OCI-LY1 (cell line): ENCODE results near the gene GNAQ.

Experiments used
- EZH2 ChIP-seq: fragments of 200-600 bp; sonication (generic), shearing (Covaris generic); IDR thresholded peaks from 2 replicates; pipeline ENCODE4 v1.8.0; 2017; ENCODE audit warnings: borderline replicate concordance, mixed run types, mild to moderate bottlenecking, antibody characterized with exemption, low read length, moderate library complexity, mixed read lengths
- TF ChIP-seq, protein P1 (sequence below): fragments of 200-600 bp; sonication (generic), shearing (Covaris generic); IDR thresholded peaks from 2 replicates; pipeline ENCODE4 v1.5.1; 2017; ENCODE audit warnings: mild to moderate bottlenecking, antibody characterized with exemption, low read length, moderate library complexity, mixed read lengths

DNA sequence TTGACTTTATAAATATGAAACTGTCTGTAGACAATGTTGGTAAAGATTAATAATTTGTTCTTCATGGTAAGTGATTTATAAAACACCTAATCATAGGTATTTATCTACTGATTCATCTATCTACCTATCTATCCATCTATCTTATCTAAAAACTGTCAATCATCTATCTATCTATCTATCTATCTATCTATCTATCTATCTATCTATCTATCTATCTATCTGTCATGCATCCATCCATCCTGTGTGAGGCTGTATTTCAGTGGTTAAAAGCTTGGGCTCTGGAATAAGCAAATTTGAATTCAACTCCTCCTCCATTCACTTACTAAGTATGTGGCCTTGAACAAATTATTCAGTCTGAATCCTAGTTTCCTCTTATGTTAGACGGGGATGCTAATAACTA, 221.6 kb downstream of the GNAQ start:
- TF ChIP-seq EZH2, result no peak
- TF ChIP-seq, protein P1, sequence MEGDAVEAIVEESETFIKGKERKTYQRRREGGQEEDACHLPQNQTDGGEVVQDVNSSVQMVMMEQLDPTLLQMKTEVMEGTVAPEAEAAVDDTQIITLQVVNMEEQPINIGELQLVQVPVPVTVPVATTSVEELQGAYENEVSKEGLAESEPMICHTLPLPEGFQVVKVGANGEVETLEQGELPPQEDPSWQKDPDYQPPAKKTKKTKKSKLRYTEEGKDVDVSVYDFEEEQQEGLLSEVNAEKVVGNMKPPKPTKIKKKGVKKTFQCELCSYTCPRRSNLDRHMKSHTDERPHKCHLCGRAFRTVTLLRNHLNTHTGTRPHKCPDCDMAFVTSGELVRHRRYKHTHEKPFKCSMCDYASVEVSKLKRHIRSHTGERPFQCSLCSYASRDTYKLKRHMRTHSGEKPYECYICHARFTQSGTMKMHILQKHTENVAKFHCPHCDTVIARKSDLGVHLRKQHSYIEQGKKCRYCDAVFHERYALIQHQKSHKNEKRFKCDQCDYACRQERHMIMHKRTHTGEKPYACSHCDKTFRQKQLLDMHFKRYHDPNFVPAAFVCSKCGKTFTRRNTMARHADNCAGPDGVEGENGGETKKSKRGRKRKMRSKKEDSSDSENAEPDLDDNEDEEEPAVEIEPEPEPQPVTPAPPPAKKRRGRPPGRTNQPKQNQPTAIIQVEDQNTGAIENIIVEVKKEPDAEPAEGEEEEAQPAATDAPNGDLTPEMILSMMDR, result no peak
